ENCODE data around the gene PDE7B. TPM values are rescaled to one million over a fixed set of nuclear protein-coding genes. Genes with fewer than 3 reads are reported as not detected.

The PDE7B gene
- total and polyA plus RNA-seq, 2 donors (not counting 1 experiment from before 2014, with no cell fraction given) = 2.6 to 7.5 TPM

DNA sequence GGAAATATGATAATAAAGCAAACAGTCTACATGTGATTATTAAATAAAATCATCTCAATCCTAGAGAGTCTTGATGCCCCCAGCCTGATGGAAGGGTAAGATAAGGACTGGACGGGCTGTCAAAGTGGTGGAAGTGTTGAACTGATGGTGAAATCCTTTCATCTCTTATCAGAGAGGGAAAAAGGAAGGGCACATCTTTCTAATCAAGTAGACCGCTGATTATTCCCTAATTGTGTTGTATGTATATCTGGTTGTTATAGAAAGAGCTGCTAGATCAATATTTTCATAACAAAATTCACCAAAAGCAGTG lies 184.5 kb downstream of the PDE7B start:
- no CpG with 5 or more reads among the region's 2 CpGs for WGBS (ENCODE audit: insufficient coverage)
- H3K4me2 ChIP-seq (replicated peaks; ENCODE audit: low read depth, low read length, poor library complexity, severe bottlenecking) = no peak overlapping the region

DNA sequence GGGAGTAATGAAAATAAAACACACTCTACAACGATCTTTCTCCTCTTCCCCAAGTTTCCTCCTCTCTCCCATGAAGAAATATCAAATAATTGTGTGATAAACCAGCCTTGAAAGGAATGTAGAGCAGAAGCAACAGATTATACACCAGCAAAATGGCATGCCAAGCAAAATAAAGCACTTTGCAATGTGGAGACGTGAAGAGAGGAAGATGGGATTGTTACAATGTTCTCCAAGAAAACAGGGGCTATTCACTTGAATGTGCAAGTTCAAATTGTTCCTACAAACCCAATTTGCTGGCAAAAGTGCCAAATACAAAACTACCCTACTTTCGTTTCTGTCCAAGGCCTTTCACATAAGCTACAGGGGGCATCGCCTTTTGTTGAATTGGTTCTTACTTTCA lies 185.1 kb downstream of the PDE7B start:
- Mint-ChIP-seq H3K4me3 (no peak overlapping the region), H3K27ac (no peak overlapping the region), H3K27me3 (peaks cover 4% of the 10 kb centered on the region), H3K9me3 (ENCODE audit: insufficient read depth) (no peaks in the 10 kb centered on the region), H3K4me1 (peaks cover 9% of the 10 kb centered on the region)
- H3K9ac ChIP-seq (ENCODE audit: low read length) = no peak overlapping the region
- intact Hi-C loops (cut with micrococcal nuclease) = loop anchor here (10.0 kb wide), 1 partner anchor 362 kb away; no protein-coding TSS in a partner anchor
- no peak overlapping the region for H3K27ac ChIP-seq (ENCODE audit: low read length in 2 of 2)
- ChIA-PET POLR2A (no interaction called here), CTCF (no interaction called here)
- WGBS (ENCODE audit: insufficient coverage) = 89% methylated on average over 2 of the region's 4 CpGs
- ATAC-seq (ENCODE audit: low read depth) = no peak
- H3K79me2 ChIP-seq (ENCODE audit: control insufficient read depth, insufficient read depth, low read length) = no peaks in the 10 kb centered on the region
- TF ChIP-seq, protein P1, sequence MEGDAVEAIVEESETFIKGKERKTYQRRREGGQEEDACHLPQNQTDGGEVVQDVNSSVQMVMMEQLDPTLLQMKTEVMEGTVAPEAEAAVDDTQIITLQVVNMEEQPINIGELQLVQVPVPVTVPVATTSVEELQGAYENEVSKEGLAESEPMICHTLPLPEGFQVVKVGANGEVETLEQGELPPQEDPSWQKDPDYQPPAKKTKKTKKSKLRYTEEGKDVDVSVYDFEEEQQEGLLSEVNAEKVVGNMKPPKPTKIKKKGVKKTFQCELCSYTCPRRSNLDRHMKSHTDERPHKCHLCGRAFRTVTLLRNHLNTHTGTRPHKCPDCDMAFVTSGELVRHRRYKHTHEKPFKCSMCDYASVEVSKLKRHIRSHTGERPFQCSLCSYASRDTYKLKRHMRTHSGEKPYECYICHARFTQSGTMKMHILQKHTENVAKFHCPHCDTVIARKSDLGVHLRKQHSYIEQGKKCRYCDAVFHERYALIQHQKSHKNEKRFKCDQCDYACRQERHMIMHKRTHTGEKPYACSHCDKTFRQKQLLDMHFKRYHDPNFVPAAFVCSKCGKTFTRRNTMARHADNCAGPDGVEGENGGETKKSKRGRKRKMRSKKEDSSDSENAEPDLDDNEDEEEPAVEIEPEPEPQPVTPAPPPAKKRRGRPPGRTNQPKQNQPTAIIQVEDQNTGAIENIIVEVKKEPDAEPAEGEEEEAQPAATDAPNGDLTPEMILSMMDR (IDR thresholded peaks at IDR 0.05) = no peak
- TF ChIP-seq EZH2 (IDR thresholded peaks at IDR 0.05; ENCODE audit: borderline replicate concordance, insufficient read depth, low read depth, low read length, poor library complexity, severe bottlenecking) = no peak
- H4K20me1 ChIP-seq (ENCODE audit: control insufficient read depth, insufficient read depth, low read length, poor library complexity, severe bottlenecking) = no peaks in the 10 kb centered on the region
- DNase-seq = no peak
- H3K4me1 ChIP-seq (ENCODE audit: control insufficient read depth in 2 of 2, insufficient read depth in 2 of 2, low read length in 2 of 2) = peaks cover 8 to 10% of the 10 kb centered on the region in 2 donors
- no peak overlapping the region for H3K4me3 ChIP-seq (ENCODE audit: control extremely low read depth in 1 of 5, extremely low read depth in 1 of 5, insufficient read depth in 1 of 5, low read depth in 2 of 5, low read length in 4 of 5)
- no peaks in the 10 kb centered on the region for H3K9me3 ChIP-seq (ENCODE audit: control extremely low read depth in 1 of 3, control insufficient read depth in 2 of 3, insufficient read depth in 1 of 3, low read length in 2 of 3)
- H3K27me3 ChIP-seq (replicated peaks in 1 of 4; ENCODE audit: control extremely low read depth in 1 of 4, control insufficient read depth in 3 of 4, insufficient read depth in 4 of 4, low read length in 3 of 4) = no peaks in the 10 kb centered on the region
- no peaks in the 10 kb centered on the region for H3K36me3 ChIP-seq (replicated peaks in 1 of 2; ENCODE audit: control extremely low read depth in 1 of 2, control insufficient read depth in 1 of 2, extremely low read depth in 1 of 2, insufficient read depth in 2 of 2, low read length in 1 of 2)
- H2AFZ ChIP-seq (ENCODE audit: insufficient read depth, low read depth, low read length, poor library complexity, severe bottlenecking) = no peak overlapping the region
- H3K4me2 ChIP-seq (replicated peaks; ENCODE audit: low read depth, low read length, poor library complexity, severe bottlenecking) = no peak overlapping the region

More for the DNA sequence above, 184.5 kb downstream of the PDE7B start:
- Histone ChIP-seq H3K36me3 (replicated peaks in 1 of 2; ENCODE audit: control extremely low read depth in 1 of 2, control insufficient read depth in 1 of 2, extremely low read depth in 1 of 2, insufficient read depth in 2 of 2, low read length in 1 of 2) (no peaks in the 10 kb centered on the region), H3K4me3 (ENCODE audit: control extremely low read depth in 1 of 5, extremely low read depth in 1 of 5, insufficient read depth in 1 of 5, low read depth in 2 of 5, low read length in 4 of 5) (no peak overlapping the region), H4K20me1 (ENCODE audit: control insufficient read depth, insufficient read depth, low read length, poor library complexity, severe bottlenecking) (no peaks in the 10 kb centered on the region), H3K27me3 (replicated peaks in 1 of 4; ENCODE audit: control extremely low read depth in 1 of 4, control insufficient read depth in 3 of 4, insufficient read depth in 4 of 4, low read length in 3 of 4) (no peaks in the 10 kb centered on the region), H3K79me2 (ENCODE audit: control insufficient read depth, insufficient read depth, low read length) (no peaks in the 10 kb centered on the region), H3K4me1 (ENCODE audit: control insufficient read depth in 2 of 2, insufficient read depth in 2 of 2, low read length in 2 of 2) (peaks cover 8 to 10% of the 10 kb centered on the region in 2 donors), H3K9me3 (ENCODE audit: control extremely low read depth in 1 of 3, control insufficient read depth in 2 of 3, insufficient read depth in 1 of 3, low read length in 2 of 3) (no peaks in the 10 kb centered on the region), H3K9ac (ENCODE audit: low read length) (no peak overlapping the region), H3K27ac (ENCODE audit: low read length in 2 of 2) (no peak overlapping the region), H2AFZ (ENCODE audit: insufficient read depth, low read depth, low read length, poor library complexity, severe bottlenecking) (no peak overlapping the region)
- no peak overlapping the region for H3K27ac Mint-ChIP-seq
- H3K9me3 Mint-ChIP-seq (ENCODE audit: insufficient read depth) = no peaks in the 10 kb centered on the region
- POLR2A ChIA-PET = no interaction called here
- no peak for DNase-seq
- no peak overlapping the region for H3K4me3 Mint-ChIP-seq
- ATAC-seq (ENCODE audit: low read depth) = no peak
- CTCF ChIA-PET = no interaction called here
- H3K27me3 Mint-ChIP-seq = no peaks in the 10 kb centered on the region
- intact Hi-C loops (cut with micrococcal nuclease) = loop anchor here (10.0 kb wide), 1 partner anchor 361 kb away; no protein-coding TSS in a partner anchor
- H3K4me1 Mint-ChIP-seq = peaks cover 9% of the 10 kb centered on the region
- TF ChIP-seq, protein P1 (IDR thresholded peaks at IDR 0.05) = no peak
- TF ChIP-seq EZH2 (IDR thresholded peaks at IDR 0.05; ENCODE audit: borderline replicate concordance, insufficient read depth, low read depth, low read length, poor library complexity, severe bottlenecking) = no peak
